Measurements from ENCODE around the gene DIDO1.
"Not testable (repeated sequence)": the region's sequence is repeated elsewhere in the genome, so short reads cannot be mapped to it uniquely, and the experiment has no call there.

DIDO1 gene

DNA sequence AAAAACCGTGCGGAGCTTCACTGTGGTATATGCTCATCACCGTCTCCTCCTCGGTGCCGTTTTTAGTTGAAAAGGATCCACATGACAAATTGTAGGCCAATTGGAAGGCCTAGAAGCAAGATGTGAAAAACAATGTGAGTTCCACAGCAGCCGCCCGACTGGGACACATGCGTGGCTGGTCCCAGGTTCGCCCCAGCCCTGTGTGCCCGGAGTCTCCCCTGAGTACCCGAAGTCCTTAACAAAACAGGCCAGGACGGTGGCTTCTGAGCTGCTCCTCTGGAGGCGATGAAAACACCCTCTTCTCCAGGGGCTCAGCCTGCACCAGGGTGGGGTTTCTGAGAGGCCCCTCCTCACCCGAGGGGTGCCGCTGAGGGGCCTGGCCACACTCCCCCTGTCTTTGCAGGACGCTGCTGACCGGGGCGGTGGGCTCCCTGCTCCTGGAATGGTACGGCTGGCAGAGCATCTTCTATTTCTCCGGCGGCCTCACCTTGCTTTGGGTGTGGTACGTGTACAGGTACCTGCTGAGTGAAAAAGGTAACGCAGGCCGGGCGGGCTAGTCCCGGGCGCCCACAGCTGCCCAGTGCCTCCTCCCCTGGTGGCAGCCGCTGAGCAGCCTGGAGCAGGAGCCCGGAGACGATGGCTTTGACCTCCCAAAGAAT is 36.0 kb upstream of the DIDO1 start:
- no peak for DNase-seq

DNA sequence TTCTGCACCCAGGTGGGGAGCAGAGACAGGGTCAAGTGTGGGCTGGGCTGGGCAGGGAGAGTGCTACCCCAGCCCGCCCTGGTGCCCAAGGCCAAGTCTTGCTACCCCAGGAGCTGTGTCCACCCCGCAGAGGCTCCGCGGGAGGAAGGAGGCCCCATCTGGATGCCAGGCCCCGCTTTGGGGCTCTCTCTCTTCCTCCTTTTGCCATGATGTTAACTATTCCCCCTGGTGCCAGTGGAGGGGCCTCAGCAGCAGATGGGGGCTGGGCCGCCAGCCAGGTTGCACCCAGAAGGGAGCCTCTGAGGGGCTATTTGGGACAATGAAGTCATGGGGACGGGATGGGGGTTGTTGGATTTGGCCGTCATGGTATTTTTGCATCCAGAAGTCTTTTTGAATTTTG is 35.5 kb upstream of the DIDO1 start:
- no peak for DNase-seq

DNA sequence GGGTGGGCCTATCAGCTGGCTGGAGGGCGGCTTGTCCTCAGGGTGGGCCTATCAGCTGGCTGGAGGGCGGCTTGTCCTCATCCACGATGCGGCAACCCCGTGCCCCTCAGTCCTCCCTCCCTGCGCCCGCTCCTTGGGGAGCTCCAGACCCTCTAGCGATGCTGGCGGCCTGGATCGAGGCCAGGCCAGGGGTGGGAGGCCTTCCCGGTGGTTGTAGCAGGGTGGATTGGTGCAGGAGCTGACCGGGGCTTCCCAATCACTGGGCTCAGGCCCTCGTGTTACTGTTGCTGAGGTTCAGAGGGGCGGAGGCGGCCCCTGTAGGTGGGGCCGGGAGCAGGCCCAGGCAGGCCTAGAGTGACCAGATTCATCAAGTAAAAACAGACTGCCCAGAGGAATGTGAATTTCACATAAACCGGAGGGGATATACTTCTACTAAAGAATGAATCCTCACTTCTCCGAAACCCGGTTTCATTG is 35.0 kb upstream of the DIDO1 start:
- DNase-seq = no peak

DNA sequence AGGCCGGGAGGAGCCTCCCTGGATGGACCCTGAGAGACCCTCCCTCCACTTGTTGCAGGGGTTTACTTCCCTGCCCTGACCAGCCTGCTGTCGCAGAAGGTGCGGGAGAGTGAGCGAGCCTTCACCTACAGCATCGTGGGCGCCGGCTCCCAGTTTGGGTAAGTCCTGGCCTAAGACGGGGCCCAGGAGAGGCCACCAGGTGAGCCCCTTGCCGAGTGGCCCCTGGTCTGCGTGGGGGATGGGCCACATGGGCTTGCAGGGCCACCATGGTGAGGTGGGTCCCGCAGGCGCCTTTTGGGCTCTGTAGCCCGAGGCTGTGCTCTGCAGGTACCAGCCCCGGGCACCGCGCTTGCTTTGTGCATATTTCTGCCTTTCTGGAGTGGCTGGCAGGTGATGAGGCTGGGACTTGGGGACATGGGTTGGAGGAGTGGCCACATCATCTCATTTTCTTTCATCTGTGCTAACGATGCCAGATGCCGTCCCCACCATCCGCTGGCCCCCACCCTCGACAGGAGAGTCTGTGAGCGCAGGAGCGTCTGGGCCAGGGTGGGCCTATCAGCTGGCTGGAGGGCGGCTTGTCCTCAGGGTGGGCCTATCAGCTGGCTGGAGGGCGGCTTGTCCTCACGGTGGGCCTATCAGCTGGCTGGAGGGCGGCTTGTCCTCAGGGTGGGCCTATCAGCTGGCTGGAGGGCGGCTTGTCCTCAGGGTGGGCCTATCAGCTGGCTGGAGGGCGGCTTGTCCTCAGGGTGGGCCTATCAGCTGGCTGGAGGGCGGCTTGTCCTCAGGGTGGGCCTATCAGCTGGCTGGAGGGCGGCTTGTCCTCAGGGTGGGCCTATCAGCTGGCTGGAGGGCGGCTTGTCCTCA is 34.4 kb upstream of the DIDO1 start:
- DNase-seq = not testable (repeated sequence)

DNA sequence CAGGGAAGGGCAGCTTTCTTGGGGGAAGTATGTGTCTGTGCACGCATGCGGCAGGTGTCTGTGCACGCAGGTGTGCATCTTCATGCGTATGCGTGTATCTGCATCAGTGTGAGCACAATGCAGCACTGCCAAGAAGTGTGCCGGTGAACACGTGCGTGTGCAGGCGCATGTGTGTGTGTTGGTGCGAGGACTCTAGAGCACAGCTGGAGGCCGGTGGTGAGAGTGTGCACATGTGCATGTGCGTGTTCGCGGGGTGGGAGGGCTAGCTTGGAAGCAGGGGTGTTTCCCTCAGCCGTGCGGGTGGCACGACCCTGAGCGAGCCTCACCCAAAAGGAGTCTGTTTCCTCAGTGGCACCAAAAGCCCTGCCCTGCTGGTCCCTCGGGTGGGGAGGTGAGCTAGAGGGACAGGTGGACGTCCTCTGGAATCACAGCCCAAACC is 33.7 kb upstream of the DIDO1 start:
- DNase-seq = no peak

DNA sequence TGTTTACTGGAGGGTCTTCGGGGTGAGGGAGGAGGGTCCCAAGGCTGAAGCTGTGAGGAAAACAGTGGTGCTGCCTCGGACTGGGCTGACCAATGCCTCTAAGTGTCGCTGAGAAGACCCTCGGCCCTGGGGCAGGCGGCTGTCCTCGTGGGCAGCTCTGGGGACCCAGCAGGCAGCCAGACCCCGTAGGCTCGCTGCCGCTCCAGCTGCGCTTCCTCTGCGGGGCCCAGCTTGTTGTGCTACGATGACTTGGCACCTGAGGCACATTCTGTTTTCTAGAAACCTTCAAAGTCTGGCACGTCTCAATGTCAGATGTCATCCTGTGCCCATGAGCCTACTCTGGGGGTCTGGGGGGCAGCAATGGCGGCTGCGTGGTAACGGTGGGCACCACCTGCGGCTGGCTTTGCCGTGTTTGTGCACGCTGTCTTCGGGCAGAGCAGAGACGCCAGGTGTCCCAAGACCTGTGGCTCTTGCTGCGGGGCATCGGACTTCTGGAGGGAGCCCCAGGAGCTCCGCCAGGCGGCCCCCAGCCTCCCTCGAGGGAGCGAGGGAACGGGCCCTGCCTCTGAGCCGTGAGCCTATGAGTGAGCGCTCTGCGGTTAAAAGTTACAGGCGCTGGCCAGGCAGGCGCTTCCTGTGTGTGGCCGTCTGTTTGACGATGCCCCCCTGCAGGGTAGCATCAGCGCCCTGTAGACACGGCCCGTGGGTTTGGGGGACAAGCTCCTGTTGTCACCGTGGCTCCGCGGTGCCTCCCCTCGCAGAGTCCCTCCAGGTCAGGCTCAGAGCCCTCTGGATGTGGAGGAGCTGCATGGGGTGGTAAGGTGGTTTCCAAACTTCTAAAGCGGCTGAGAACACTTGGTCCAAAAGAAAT is 33.0 kb upstream of the DIDO1 start:
- no peak for DNase-seq

DNA sequence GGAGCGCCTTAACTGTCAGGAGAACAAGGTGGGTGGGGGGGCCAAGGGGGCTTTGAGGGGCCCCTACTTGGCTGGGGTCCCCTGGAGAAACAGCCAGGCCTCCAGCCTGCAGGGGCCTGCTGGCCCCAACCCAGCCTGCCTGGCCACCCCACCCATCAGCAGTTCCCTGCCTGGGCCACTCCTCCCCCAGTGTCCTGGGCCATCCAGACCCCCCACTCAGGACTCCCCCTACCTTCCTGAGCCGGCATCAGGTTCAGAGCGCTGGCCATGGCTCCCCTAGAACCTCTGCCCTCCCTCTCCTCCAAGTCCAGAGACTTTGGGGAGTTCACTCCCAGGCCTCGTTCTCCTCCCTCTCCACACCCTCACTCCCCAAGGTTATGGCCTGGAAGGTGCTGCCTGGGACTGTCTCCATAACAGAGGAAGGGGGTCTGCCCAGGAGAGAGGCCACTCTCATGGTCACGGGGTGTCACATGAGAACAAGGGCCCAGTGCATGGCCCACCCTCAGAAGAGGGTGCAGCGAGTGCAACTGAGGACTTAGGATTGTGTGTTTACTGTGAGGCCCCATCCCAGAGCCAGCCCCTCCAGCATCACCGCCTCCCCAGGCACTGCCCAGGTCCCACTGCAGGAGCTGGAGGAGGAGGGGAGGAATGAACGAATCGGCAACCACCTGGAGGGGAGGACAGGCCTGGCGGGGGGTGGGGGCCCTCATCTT is 32.2 kb upstream of the DIDO1 start:
- no peak for DNase-seq

DNA sequence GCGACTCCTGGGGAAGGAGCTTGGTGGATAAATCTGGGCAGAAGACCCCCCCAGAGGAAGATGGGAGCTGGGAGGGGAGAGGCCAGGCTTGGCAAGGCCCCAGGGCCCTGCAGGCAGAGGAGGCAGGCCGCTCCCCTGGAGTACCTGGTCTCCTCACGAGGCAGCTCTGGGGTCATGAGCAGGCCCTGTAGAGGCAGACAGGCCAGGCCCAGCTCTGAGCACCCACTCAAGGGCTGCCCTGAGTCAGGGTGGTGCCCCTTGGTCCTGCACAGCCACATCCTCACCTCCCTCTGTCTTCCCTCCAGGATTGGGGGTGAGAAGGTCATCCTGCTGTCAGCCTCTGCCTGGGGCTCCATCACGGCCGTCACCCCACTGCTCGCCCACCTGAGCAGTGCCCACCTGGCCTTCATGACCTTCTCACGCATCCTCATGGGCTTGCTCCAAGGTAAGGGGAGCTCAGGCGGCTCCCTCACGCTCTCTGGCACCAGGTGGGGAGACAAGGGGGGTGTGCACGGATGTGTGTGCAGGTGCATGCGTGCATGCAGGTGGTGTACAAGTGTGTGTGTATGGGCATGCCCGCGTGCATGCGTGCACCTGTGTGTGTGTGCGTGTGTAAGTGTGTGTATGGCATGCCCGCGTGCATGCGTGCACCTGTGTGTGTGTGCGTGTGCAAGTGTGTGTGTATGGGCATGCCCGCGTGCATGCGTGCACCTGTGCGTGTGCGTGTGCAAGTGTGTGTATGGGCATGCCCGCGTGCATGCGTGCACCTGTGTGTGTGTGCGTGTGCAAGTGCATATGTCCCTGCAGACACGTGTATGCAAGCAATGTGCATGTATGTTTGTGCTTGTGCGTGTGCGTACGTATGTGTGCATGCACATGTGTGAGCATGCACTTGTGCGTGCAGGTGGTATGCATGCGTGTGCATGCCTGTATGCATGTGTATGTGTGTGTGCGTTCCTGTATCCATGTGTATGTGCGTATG is 31.1 kb upstream of the DIDO1 start:
- DNase-seq = no peak

DNA sequence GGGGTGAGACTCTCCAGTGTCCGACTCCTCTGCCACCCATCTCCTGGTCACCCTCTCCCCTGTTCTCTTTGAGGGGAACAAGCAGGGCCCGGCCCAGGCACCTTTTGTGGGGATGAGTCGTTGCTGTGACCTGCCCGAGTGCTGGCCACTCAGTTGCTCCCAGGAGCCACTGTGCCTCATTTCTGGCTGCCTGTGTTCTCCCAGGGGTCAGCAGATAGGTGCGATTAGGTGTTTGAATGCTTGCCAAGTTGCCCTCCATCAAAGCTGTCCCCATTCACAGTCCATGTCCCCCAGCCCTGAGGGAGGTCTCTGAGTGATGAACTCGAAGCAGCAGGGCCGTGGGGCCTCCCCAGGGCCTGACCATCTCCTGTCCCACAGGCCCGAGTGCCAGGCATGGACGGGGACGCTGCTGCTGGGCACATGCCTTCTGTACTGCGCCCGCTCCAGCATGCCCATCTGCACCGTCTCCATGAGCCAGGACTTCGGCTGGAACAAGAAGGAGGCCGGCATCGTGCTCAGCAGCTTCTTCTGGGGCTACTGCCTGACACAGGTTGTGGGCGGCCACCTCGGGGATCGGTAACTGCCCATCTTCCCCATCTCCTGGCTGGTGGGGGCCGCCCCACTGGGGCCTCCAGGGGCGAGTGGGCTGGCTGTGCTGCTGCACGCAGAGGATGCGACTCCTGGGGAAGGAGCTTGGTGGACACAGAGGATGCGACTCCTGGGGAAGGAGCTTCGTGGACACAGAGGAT is 30.3 kb upstream of the DIDO1 start:
- no peak for DNase-seq

DNA sequence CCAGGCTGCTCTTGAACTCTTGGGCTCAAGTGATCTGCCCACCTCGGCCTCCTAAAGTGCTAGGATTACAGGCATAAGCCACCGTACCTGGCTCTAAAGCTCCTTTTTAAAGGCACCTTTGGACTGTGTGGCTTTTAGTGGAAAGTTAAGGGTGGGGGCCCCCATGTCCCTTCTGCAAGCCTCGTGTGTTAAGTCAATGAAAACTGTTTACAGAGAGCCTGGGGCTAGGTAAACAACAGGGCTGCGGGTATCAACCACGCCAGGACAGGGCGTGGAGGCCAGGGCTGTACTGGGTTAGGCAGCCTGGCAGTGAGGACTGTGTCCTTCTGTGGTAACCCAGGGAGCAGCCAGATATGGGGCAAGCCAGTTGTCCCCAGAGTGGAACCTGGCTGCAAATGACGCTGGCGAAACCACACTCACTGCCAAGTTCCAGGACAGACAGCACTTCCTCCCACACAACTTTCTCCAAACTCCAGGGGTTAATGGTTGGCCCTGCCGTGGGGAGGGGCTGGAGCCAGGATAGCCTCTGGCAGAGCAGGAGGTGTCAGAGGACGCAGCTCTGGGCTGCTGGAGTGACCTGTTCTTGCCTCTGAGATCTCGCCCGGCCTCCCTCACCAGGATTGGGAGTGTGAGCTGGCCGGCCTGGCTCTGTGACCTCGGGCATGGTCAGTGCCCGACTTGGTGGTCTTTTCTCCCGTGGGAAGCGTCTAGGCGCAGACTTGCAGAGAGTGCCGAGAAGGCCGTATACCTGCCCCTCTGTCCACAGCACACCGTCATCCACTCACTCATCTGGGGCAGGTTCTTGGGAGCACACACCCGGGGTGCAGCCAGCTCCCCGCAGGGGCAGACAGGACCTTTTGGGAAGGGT is 29.4 kb upstream of the DIDO1 start:
- no peak for DNase-seq

DNA sequence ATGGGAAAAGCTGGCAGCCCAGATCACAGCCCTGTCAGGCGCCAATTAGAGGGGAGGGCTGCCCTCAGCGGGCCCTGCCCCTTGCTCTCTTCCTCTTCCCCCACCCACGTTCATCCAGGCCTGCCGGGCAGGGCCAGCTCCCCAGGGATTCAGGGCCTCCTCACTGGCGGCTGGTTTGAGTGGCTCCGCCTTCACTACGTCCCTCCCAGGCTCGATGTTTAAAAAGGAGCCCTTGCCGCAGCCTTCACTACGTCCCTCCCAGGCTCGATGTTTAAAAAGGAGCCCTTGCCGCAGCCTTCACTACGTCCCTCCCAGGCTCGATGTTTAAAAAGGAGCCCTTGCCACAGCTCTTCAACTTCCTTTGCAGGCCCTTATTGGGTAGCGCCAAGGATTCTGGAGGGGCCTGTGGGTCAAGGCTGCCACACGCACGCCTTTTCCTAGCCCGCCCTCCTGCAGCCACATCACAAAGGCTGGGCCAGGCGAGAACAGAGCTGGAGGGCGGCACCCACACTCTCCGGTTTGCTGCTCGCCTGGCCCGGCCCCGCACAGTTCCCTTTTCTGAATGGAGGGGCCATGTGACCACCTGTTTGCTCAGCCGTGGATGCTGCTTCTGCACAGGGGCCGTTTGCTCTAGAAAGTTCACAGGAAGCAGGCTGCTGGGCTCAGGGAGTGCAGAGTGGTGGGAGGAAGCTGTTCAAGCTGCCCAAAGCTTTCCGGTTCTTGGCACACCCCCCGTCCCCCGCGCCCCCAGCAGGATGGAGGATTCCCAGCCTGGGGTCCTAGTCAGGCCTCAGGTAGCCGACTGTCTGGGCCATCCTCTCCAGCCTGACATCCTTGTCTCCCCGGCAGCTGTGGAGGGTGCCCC is 27.8 kb upstream of the DIDO1 start:
- peak; percentile 49 for DNase-seq

DNA sequence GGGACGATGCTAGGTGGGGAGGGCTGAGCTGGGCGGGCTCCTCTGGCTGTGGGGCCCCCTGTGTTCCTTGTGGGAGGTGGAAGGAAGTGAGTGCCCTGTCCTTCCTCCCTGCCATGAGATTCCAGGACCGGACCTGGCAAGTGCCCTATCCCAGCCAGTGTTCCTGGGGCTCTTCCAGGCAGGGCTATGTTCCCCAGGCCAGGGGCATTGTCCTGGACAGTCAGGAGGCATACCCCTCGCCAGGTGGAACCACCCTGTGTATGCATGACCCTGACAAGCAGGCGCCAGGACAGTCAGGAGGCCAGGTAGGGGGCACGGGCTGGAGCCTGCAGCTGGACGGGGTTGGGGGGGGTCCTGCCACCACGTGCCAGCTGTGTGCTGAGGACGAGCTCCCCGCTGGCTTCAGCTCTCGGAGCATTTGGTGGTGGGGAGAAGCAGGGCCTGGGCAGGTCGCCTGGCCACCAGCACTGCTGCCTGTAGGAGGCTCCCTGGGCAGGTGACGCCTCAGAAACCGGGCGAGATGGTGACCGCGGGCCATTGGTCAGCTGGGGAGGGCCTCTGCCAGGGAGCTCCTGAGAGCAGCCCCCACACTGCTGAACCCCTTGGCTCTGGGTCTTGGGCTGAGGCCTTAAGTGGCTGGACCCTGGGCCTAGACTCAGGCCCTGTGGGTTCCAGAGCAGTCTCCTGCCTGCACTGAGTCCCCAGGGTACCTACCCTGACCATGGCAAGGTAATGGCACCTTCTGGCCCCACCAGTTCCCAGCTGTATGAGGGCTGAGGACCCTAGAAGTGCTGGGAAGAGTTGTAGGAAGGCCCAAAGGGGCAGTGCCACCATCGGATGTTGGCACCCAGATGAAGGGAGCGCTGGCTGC is 26.9 kb upstream of the DIDO1 start:
- no peak for DNase-seq

DNA sequence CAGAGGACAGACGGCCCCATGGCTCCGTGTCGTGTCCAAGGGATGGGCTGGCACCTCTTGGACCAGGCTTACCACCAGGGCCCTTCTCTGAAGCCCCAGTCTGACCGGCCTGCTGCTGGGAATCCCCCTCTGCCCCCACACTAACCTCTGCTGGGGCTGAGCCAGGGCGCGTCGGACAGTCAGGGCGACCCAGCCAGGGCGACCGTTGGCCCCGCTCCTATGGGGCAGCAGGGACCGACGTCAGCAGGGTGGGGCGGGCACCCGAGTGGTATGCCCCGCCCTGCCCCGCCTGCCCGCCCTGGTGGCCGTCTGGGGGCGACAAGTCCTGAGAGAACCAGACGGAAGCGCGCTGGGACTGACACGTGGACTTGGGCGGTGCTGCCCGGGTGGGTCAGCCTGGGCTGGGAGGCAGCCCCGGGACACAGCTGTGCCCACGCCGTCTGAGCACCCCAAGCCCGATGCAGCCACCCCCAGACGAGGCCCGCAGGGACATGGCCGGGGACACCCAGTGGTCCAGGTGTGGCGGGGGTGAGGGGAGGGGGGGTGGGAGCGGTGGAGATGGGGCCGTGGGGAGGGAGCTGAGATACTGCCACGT is 26.2 kb upstream of the DIDO1 start, which contains the start of gene SLC17A9:
Gene SLC17A9, plus strand, starts transcription at position 337 of the 595 bp plus-strand sequence. Its CDS starts 122 bp downstream, at position 459.
- DNase-seq = no peak

DNA sequence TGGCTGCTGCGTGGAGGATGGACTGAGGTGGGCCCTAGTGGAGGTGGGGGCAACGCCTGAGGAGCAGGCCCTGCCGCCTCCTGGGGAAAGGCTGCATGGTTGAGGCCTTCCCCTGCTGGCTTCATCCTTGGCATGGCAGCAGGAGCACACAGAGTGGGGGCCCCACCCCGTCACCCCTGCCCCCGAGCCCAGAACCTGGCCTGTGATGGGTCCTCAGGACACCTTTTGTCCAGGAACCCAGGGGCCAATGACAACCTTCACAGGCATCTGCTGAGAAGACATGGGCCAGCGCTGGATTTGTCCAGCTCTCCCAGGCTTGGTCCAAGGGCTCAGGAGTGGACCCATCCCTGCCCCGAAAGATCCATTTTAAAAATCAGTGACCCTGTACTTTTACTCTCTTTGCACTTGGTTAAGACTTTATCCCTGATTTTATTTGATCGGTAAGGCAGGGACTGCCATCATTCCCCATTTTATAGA is 25.6 kb upstream of the DIDO1 start:
- DNase-seq = no peak

DNA sequence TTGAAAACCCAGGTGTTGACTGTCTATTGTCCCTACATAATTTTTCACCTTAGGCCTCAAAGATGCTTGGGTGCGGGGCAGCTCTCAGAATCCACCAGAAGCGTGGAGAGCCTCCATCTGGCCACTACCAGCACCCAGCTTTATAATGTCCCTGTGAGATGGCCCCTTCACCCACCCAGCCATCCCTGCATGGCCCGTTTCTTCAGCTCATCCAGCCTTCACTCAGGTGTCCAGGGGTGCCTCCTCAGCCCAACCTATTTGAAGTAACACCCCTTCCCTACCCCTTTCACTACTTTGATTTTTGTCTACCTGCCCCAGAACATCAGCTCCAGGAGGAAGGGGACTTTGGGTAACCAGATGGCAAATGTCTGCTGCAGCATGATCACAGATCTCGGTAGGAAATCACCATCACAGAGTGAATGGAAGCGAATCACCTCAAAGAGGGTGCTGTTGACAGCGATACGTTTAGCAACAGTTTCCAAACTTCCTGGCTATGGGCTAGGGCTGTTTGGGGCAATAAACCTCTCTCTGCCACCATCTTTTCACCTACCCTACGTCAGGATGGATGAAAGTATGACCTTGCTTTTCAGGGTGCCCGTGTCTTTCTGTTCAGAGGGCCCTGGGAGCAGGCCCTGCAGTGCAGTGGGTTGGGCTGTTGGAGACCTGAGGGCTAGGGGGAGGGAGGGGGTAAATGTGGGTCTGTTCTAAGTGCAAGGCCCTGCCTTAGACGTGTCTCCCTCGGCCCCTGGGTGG is 25.0 kb upstream of the DIDO1 start:
- no peak for DNase-seq

DNA sequence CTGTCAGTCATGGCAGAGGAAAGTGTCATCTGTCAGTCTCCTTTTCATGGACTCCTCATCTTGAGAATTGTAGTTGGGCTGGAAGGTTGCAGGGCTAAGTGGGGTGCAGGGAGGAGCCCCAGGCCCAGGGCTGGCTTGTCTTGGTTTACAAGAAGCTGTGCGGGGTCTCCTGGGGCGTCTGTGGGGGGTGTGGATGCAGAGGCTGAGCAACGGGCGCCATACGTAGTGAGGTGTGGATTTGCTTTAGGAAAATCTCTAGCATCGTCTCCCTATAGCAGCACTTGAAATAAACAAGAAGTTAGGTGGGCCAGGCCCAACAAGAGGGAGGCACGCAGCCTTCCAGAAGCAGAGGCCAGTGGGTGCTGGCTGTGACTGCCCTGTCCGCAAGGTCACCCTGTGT is 24.4 kb upstream of the DIDO1 start:
- DNase-seq = no peak

Measured in kidney glomerular epithelial cell (primary cell).